CD4-positive, alpha-beta T cell (primary cell): Measurements from ENCODE around the gene DOLPP1. TPM values are rescaled to one million over a fixed set of nuclear protein-coding genes. Genes with fewer than 3 reads are reported as not detected.
A peak's percentile ranks its signal among the peaks of the same experiment; 100 is the strongest.
"Not testable (repeated sequence)": the region's sequence is repeated elsewhere in the genome, so short reads cannot be mapped to it uniquely, and the experiment has no call there.

Source experiments
- ATAC-seq: fragments of 200-7000 bp; cut with Tn5 transposase; one replicate; pipeline ENCODE4 v1.10.0; 2022; ENCODE audit warnings: mild to moderate bottlenecking; ENCODE audit not compliant: poor library complexity
- CTCF ChIA-PET: fragments of 350-600 bp; sonication (Branson Sonifier 250); formaldehyde crosslinking; loops from one replicate; lab custom pipeline; 2021; ENCODE audit warnings: antibody characterized with exemption, inconsistent platforms; lab: Charles Lee
- POLR2A ChIA-PET: fragments of 350-600 bp; sonication (Branson Sonifier 250); formaldehyde crosslinking; loops from one replicate; lab custom pipeline; 2021; ENCODE audit warnings: antibody characterized with exemption, inconsistent platforms; lab: Charles Lee
- DNase-seq, 14 experiments: peaks; one replicate each; pipeline ENCODE4 v3.0.0-alpha.2; 2013 to 2020; ENCODE audit warnings: mixed read lengths in 2 of 14
- H3K27ac ChIP-seq, 2 donors: one replicate each; pipeline versions ENCODE4 v1.5.1 to v1.7.0; 2013; ENCODE audit warnings: low read length in 2 of 2, low read depth in 1 of 2, mild to moderate bottlenecking in 1 of 2
- H3K27me3 ChIP-seq, 2 experiments: 1 replicate in 1 of 2; 2 replicates in 1 of 2; pipeline versions ENCODE4 v1.6.1 to v1.7.0; 2013; ENCODE audit warnings: low read length in 2 of 2, control low read depth in 1 of 2, mild to moderate bottlenecking in 1 of 2, moderate library complexity in 1 of 2; ENCODE audit not compliant: insufficient read depth in 2 of 2, control insufficient read depth in 1 of 2
- H3K36me3 ChIP-seq: one replicate; pipeline ENCODE4 v1.6.1; 2013; ENCODE audit warnings: low read length, control low read depth; ENCODE audit not compliant: insufficient read depth
- H3K4me1 ChIP-seq: one replicate; pipeline ENCODE4 v1.6.1; 2013; ENCODE audit warnings: low read length, control low read depth; ENCODE audit not compliant: insufficient read depth
- H3K4me3 ChIP-seq: one replicate; pipeline ENCODE4 v1.5.1; 2013; ENCODE audit warnings: mild to moderate bottlenecking, low read length, moderate library complexity
- H3K9me3 ChIP-seq, 2 experiments: 1 replicate in 1 of 2; 2 replicates in 1 of 2; pipeline versions ENCODE4 v1.6.1 to v1.7.0; 2013; ENCODE audit warnings: low read length in 2 of 2, mild to moderate bottlenecking in 2 of 2, control low read depth in 1 of 2, moderate library complexity in 1 of 2; ENCODE audit not compliant: control insufficient read depth in 1 of 2, insufficient read depth in 1 of 2
- H3K27ac Mint-ChIP-seq: one replicate; pipeline ENCODE4 v1.8.0; 2020; ENCODE audit warnings: mixed read lengths
- H3K27me3 Mint-ChIP-seq: one replicate; pipeline ENCODE4 v1.8.0; 2021; ENCODE audit warnings: mixed read lengths
- H3K36me3 Mint-ChIP-seq: one replicate; pipeline ENCODE4 v1.8.0; 2021; ENCODE audit warnings: low read depth, mixed read lengths
- H3K4me1 Mint-ChIP-seq: one replicate; pipeline ENCODE4 v1.8.0; 2021; ENCODE audit warnings: low read depth, mixed read lengths
- H3K4me3 Mint-ChIP-seq: one replicate; pipeline ENCODE4 v1.8.0; 2020; ENCODE audit warnings: mild to moderate bottlenecking, mixed read lengths
- H3K9me3 Mint-ChIP-seq: one replicate; pipeline ENCODE4 v1.8.0; 2020; ENCODE audit warnings: mixed read lengths
- intact Hi-C, 2 experiments: fragments of 100-400 bp; cut with DNase I in 1 of 2; cut with micrococcal nuclease in 1 of 2; formaldehyde crosslinking; loops; one replicate each; pipeline versions ENCODE4 v1.15.1 to v1.9.0; 2023 to 2025; cut with DNase I, micrococcal nuclease
- total RNA-seq, 174 experiments: library from RNA in 2 of 174; stranded (reverse) in 2 of 174; gene quantifications; one replicate each; pipeline ENCODE4 v1.2.3 and lab custom pipeline; 2021 to 2026
- TF ChIP-seq, protein P1 (sequence below): fragments of 200-600 bp; IDR thresholded peaks from one replicate; pipeline ENCODE4 v1.8.0; 2022; ENCODE audit warnings: antibody characterized with exemption, mild to moderate bottlenecking

DOLPP1 gene
- total RNA-seq, 2 experiments from 2014 or later: 2.7 to 3.6 TPM

DNA sequence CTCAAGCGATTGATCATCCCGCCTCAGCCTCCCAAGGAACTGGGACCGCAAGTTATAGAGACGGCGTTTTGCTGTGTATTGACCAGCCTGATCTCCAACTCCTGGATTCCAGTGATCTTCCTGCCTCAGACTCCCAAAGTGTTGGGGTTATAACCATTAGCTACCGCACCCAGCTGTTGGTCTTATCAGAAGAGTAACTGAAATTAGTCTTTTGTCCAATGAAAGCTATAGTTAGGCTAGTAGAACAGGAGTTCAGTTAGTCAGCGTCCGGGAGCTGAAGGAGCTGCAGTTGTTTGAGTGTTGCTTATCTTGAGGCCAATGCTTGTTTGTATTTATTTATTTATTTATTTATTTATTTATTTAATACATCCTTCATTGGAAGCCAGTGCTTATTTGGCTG is 47.7 kb upstream of the DOLPP1 start:
- H3K36me3 ChIP-seq: no peaks in the 10 kb centered on the region
- no peaks in the 10 kb centered on the region for H3K27me3 Mint-ChIP-seq
- no peaks in the 10 kb centered on the region for H3K9me3 Mint-ChIP-seq
- DNase-seq (no peak), ATAC-seq (no peak)
- ChIA-PET CTCF (no interaction called here), POLR2A (no interaction called here)
- no peaks in the 10 kb centered on the region for H3K27me3 ChIP-seq
- H3K36me3 Mint-ChIP-seq: peaks cover 14% of the 10 kb centered on the region
- H3K27ac Mint-ChIP-seq: no peak overlapping the region
- peaks cover 31% of the 10 kb centered on the region for H3K4me1 Mint-ChIP-seq
- TF ChIP-seq, protein P1, sequence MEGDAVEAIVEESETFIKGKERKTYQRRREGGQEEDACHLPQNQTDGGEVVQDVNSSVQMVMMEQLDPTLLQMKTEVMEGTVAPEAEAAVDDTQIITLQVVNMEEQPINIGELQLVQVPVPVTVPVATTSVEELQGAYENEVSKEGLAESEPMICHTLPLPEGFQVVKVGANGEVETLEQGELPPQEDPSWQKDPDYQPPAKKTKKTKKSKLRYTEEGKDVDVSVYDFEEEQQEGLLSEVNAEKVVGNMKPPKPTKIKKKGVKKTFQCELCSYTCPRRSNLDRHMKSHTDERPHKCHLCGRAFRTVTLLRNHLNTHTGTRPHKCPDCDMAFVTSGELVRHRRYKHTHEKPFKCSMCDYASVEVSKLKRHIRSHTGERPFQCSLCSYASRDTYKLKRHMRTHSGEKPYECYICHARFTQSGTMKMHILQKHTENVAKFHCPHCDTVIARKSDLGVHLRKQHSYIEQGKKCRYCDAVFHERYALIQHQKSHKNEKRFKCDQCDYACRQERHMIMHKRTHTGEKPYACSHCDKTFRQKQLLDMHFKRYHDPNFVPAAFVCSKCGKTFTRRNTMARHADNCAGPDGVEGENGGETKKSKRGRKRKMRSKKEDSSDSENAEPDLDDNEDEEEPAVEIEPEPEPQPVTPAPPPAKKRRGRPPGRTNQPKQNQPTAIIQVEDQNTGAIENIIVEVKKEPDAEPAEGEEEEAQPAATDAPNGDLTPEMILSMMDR: no peak
- peaks cover 28% of the 10 kb centered on the region for H3K4me1 ChIP-seq
- H3K4me3 ChIP-seq: no peak overlapping the region
- H3K27ac ChIP-seq: no peak overlapping the region
- H3K4me3 Mint-ChIP-seq: no peak overlapping the region
- intact Hi-C loops: no loop called here
- H3K9me3 ChIP-seq: no peaks in the 10 kb centered on the region

GRCh38 chr9:129035838-129036237 is 45.1 kb upstream of the DOLPP1 start:
- H3K27me3 Mint-ChIP-seq, DNase-seq, ATAC-seq, H3K27ac ChIP-seq, H3K9me3 ChIP-seq, H3K27me3 ChIP-seq, H3K9me3 Mint-ChIP-seq, CTCF ChIA-PET, H3K36me3 ChIP-seq: not testable (repeated sequence)
- Histone ChIP-seq H3K4me3 (peak overlapping the region; percentile 84), H3K4me1 (peaks cover 34% of the 10 kb centered on the region)
- peaks cover 14% of the 10 kb centered on the region for H3K36me3 Mint-ChIP-seq
- peaks cover 35% of the 10 kb centered on the region for H3K4me1 Mint-ChIP-seq
- peak overlapping the region; percentile 89 for H3K4me3 Mint-ChIP-seq
- intact Hi-C loops: loop anchor here (1.0 to 2.0 kb wide), 6 partner anchors 8 to 155 kb away; partner anchors contain the start of genes CRAT (in 2 of the 2), DOLK (in 1 of the 2), DOLPP1 (in 1 of the 2) and KYAT1 (in 1 of the 2)
- H3K27ac Mint-ChIP-seq: peak overlapping the region; percentile 52
- POLR2A ChIA-PET: interaction anchor here (1.0 to 1.9 kb wide), 7 partner anchors 8 to 1011 kb away, joined by 3 to 20 read pairs (median 5); partner anchors contain the start of genes CRAT, DOLPP1, PTPA and SH3GLB2

DNA sequence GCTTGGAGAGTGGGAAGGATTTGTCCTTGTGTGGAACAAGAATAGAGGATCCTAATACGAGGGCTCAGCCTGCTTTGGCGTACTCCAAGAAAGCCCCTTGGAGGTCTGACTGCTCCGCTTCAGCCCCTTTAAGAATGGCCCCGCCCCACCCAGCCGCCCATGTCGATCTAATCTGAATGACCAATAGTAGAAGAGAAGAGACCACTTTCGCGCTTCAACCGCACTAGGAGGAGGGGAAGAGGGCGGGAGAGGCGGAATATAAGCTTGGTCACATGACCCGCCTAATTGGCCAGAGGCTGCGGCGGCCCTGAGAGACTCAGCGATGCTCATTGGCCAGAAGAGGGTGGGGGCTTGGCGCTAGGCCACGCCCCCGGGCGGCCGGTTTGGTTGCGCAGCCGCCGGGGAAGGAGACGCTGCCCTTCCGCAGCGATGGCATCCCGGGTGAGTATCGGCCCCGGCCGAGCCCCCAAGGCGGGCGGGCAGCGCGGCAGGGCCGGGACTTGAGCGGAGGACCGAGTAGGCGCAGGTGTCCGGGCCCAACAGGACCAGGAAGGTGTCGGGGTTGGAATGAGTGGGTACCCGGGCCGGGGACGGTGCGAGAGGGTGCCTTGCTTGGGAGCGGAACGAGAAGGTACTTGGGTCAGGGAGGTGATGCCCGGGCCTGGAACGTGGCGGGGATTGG is 44.5 kb upstream of the DOLPP1 start, which contains the start of gene MIGA2:
Gene MIGA2 (plus strand): TSS at position 386 of the 682 bp plus-strand sequence. CDS start 3,969 bp downstream, outside the sequence.
- TF ChIP-seq, protein P1: no peak
- Mint-ChIP-seq H3K36me3 (peaks cover 15% of the 10 kb centered on the region), H3K4me3 (peak within 1 kb of the TSS; percentile 89), H3K4me1 (peaks cover 35% of the 10 kb centered on the region), H3K9me3 (no peaks in the 10 kb centered on the region), H3K27me3 (no peaks in the 10 kb centered on the region), H3K27ac (peak within 1 kb of the TSS; percentile 52)
- Histone ChIP-seq H3K4me3 (peak within 1 kb of the TSS; percentile 84), H3K27ac (peak within 1 kb of the TSS; percentile 13 to 46), H3K9me3 (no peaks in the 10 kb centered on the region), H3K4me1 (peaks cover 34% of the 10 kb centered on the region), H3K36me3 (peaks cover 8% of the 10 kb centered on the region), H3K27me3 (no peaks in the 10 kb centered on the region)
- ATAC-seq (peak; percentile 92), DNase-seq (peak; percentile 79 to 98 (median 90))
- intact Hi-C loops: loop anchor here (1.0 to 2.0 kb wide), 6 partner anchors 8 to 155 kb away; partner anchors contain the start of genes CRAT (in 2 of the 2), DOLK (in 1 of the 2), DOLPP1 (in 1 of the 2) and KYAT1 (in 1 of the 2)
- ChIA-PET CTCF (interaction anchor here (0.6 kb wide), 1 partner anchor 186 kb away, joined by 3 read pairs; no protein-coding TSS in a partner anchor), POLR2A (interaction anchor here (1.0 to 1.9 kb wide), 7 partner anchors 9 to 1011 kb away, joined by 3 to 20 read pairs (median 5); partner anchors contain the start of genes CRAT, DOLPP1, PTPA and SH3GLB2)
